Measurements from ENCODE around the gene CBX7.

Gene CBX7

DNA sequence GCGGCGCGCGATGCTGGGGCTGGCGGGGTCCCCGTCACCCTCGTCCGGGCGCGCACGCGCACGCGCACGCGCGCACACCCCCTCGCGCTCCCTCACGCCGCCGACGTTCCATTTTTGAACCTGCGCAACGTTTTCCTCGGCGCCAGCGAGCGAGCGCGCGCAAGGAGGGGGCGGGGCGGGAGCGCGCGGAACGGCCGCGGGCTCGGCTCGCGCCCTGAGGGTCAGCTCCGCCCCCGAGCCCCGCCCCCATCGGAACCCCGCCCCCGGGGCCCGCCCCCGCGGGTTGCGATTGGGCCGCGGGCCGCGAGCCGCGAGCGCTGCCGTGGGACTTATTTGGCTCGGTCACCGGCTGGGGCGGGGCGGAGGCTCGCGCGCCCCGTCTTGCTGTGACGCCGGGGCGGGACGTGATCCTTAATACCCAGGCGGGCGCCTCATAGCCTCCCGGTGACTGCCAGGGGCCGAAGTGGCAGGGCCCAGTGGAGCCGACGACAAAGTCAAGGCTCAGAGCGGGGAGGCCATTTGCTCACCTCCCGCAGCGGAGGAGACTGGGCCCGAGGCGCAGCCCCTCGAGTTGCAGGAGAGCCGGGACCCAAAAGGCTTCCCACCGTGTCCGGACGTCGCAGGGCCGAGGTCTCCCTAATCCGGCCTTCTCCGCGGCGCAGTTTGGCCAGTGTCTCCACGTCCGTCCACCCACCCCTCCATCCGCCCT lies at the start of gene CBX7:
Gene CBX7 (minus strand): TSS at position 170 of the 709 bp plus-strand sequence. CDS start 236 bp downstream, outside the sequence.
- peak within 1 kb of the TSS; percentile 88 for H3K4me3 ChIP-seq (ENCODE audit: low read depth, low read length)
- no peak for TF ChIP-seq CTCF (IDR thresholded peaks at IDR 0.05; ENCODE audit: borderline replicate concordance, insufficient read depth, low read depth, low read length)

DNA sequence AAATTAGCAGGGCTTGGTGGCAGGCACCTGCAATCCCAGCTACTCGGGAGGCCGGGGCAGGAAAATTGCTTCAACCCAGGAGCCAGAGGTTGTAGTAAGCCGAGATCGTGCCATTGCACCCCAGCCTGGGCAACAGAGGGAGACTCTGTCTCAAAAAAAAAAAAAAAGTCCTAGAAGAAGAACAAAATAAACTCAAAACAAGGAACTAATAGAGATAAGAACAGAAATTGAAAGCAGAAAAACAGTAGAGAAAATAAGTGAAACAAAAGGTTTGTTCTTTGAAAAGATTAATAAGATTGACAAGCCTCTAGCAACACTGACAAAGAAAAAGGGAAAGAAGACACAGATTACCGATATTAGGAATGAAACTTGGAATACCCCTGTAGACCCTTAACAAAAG lies 45.1 kb upstream of the CBX7 start:
- TF ChIP-seq CTCF (IDR thresholded peaks at IDR 0.05; ENCODE audit: borderline replicate concordance, insufficient read depth, low read depth, low read length): no peak
- no peak overlapping the region for H3K4me3 ChIP-seq (ENCODE audit: low read depth, low read length)

DNA sequence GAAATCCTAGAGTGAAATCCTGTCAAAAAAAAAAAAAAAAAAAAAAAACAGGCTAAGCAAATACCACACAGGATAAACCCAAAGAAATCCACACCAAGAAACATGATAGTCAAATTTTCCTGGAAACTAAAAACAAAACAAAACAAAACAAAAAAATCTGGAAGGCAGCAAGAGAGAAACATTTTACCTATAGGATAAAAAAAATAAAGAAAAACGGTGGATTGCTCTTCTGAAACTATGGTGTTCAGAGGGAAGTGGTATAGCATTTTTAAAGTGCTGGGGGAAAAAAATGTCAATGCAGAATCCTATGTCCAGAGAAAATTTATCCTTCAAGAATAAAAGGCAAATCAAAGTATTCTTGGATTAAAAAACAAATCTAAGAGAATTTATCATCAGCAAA lies 41.6 kb upstream of the CBX7 start:
- H3K4me3 ChIP-seq (ENCODE audit: low read depth, low read length): no peak overlapping the region
- TF ChIP-seq CTCF (IDR thresholded peaks at IDR 0.05; ENCODE audit: borderline replicate concordance, insufficient read depth, low read depth, low read length): no peak

GRCh38 chr22:39188809-39189208 lies 36.3 kb upstream of the CBX7 start:
- no peak overlapping the region for H3K4me3 ChIP-seq (ENCODE audit: low read depth, low read length)
- no peak for TF ChIP-seq CTCF (IDR thresholded peaks at IDR 0.05; ENCODE audit: borderline replicate concordance, insufficient read depth, low read depth, low read length)

DNA sequence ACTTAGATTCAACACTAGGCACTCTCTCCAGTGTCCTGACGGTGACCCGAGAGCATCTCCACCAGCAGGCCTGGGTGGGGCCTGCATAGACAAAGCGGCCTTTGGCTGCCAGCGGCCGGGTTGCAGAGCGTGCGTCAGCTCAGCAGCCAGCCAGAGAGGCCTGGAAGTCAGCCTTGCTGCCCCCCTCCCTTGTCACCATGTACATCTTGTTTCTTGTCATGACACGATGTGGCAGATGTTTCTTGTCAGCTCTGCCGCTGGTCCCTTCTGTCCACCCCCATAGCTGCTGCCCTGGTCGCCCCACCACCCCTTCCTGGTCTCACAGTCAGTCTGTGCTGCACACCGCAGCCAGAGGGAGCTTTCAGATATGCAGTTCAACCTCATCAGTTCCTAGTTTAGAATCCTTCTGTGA lies 33.1 kb upstream of the CBX7 start:
- no peak for TF ChIP-seq CTCF (IDR thresholded peaks at IDR 0.05; ENCODE audit: borderline replicate concordance, insufficient read depth, low read depth, low read length)
- no peak overlapping the region for H3K4me3 ChIP-seq (ENCODE audit: low read depth, low read length)

DNA sequence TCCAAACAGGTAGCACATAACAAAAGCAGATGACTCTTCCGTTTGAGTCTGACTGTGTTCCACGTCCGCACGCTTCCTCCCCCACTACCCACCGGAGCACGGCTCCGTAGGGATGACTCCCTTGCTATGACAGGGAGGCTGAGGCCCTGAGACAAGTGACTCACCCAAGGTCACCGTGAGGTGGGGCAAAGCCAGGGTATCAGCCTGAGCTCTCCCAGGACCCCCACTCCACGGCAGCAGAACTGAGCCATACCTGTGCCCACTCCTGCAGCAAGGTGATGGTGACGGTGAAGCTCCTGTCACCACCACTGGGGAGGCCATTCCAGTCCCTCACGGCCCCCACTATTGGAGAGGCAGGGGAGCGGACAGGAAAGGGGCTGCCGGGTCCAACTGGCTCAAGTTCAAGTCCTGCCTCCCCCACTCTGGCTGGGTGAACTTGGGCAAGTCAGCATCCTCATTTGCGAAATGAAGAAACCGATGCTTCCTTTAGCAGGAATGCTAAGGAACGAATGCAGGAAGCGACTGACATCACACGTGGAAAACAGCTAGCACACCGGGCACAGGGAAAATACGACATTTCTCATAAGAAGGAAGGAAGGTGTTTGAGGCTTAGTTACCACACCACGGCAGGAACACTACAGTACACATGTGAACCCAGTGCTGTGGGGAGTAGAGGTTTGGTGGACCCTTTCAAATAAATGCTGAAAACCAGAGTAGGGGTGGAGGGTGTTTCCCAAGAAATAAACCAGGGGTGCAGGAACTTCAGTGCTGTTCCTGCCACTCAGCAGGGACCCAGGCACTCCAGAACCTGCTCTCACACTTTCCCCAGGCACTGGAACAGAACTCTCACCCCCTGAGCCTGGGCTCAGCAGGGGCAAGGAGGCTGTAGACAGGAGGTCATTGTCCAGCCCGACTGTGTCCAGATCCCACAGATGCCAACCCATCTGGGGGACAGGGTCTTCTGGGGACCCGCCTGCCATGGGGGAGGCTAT lies 32.4 kb upstream of the CBX7 start:
- H3K4me3 ChIP-seq (ENCODE audit: low read depth, low read length): no peak overlapping the region
- TF ChIP-seq CTCF (IDR thresholded peaks at IDR 0.05; ENCODE audit: borderline replicate concordance, insufficient read depth, low read depth, low read length): no peak

Measured in GM12875 (cell line).